ENCODE data around the gene GADD45GIP1. TPM values are rescaled to one million over a fixed set of nuclear protein-coding genes. Genes with fewer than 3 reads are reported as not detected.

GADD45GIP1 gene
- total and polyA plus RNA-seq, 2 donors (not counting 1 experiment from before 2014, with no cell fraction given) = 12.6 to 17.5 TPM

DNA sequence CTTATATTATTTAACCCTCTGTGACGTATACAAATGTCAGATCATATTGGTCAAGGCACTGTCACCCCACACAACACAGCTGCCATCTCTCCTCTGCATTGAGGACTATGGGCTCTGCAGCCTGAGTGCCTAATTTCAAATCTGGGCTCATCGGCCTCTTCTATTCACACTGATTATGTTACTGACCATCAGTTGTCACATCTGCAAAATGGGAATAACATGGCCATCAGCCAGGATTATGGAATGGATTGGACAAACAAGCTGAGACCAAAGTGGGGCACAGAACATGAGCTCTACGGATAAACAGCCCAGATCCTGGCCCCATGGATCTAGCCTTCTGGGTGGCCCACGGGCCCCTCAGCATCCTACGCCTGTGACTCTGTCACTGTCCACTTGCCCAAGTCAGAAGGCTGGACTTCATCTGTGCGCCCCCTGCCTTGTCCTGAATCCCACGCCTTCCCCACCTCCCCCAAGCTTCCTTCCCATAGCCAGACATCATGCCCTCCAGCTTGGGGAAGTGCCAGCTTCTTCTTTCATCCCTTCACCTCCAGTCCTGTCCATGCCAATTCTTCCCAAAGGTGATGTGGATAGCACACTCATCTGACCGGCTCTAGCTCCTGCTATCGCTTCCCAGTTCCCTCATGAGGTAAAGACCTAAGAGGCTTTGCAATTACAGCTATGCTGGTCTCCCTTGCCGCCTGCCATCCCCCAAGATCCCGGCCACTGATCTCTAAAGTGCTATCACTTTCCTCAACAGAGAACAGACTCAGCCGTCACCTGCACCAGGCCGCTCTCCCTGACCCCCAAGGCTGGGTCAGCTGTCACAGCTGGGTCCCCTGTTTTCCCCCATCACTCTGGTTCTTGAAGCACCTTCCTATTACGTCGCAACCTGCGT lies 24.4 kb downstream of the GADD45GIP1 start:
- ChIA-PET POLR2A (interaction anchor here (0.6 to 1.5 kb wide), 5 partner anchors 8 to 175 kb away, joined by 3 to 7 read pairs (median 4); partner anchors contain the start of gene SYCE2), CTCF (interaction anchor here (0.6 to 2.9 kb wide), 8 partner anchors 12 to 166 kb away, joined by 3 to 9 read pairs (median 4); no protein-coding TSS in a partner anchor)
- Mint-ChIP-seq H3K9me3 (ENCODE audit: insufficient read depth) (no peaks in the 10 kb centered on the region), H3K4me1 (peaks cover 34% of the 10 kb centered on the region), H3K27ac (peak overlapping the region; percentile 83), H3K27me3 (no peaks in the 10 kb centered on the region), H3K4me3 (peak overlapping the region; percentile 90)
- intact Hi-C loops (cut with micrococcal nuclease) = loop anchor here (1.0 kb wide), 2 partner anchors 13 to 41 kb away; partner anchors contain the start of genes GCDH and RAD23A
- H2AFZ ChIP-seq (ENCODE audit: insufficient read depth, low read depth, low read length, poor library complexity, severe bottlenecking) = peak overlapping the region; percentile 84
- peaks cover 5 to 29% of the 10 kb centered on the region in 2 experiments for H3K36me3 ChIP-seq (replicated peaks in 1 of 2; ENCODE audit: control extremely low read depth in 1 of 2, control insufficient read depth in 1 of 2, extremely low read depth in 1 of 2, insufficient read depth in 2 of 2, low read length in 1 of 2)
- no peaks in the 10 kb centered on the region for H3K27me3 ChIP-seq (replicated peaks in 1 of 4; ENCODE audit: control extremely low read depth in 1 of 4, control insufficient read depth in 3 of 4, insufficient read depth in 4 of 4, low read length in 3 of 4)
- H3K4me2 ChIP-seq (replicated peaks; ENCODE audit: low read depth, low read length, poor library complexity, severe bottlenecking) = peak overlapping the region; percentile 86
- H4K20me1 ChIP-seq (ENCODE audit: control insufficient read depth, insufficient read depth, low read length, poor library complexity, severe bottlenecking) = peaks cover 29% of the 10 kb centered on the region
- no peak for TF ChIP-seq EZH2 (IDR thresholded peaks at IDR 0.05; ENCODE audit: borderline replicate concordance, insufficient read depth, low read depth, low read length, poor library complexity, severe bottlenecking)
- TF ChIP-seq, protein P1, sequence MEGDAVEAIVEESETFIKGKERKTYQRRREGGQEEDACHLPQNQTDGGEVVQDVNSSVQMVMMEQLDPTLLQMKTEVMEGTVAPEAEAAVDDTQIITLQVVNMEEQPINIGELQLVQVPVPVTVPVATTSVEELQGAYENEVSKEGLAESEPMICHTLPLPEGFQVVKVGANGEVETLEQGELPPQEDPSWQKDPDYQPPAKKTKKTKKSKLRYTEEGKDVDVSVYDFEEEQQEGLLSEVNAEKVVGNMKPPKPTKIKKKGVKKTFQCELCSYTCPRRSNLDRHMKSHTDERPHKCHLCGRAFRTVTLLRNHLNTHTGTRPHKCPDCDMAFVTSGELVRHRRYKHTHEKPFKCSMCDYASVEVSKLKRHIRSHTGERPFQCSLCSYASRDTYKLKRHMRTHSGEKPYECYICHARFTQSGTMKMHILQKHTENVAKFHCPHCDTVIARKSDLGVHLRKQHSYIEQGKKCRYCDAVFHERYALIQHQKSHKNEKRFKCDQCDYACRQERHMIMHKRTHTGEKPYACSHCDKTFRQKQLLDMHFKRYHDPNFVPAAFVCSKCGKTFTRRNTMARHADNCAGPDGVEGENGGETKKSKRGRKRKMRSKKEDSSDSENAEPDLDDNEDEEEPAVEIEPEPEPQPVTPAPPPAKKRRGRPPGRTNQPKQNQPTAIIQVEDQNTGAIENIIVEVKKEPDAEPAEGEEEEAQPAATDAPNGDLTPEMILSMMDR (IDR thresholded peaks at IDR 0.05) = no peak
- H3K27ac ChIP-seq (ENCODE audit: low read length in 2 of 2) = peak overlapping the region in 1 of 2 donors; percentile 73
- ATAC-seq (ENCODE audit: low read depth) (no peak), DNase-seq (no peak)
- H3K9ac ChIP-seq (ENCODE audit: low read length) = peak overlapping the region; percentile 88
- H3K9me3 ChIP-seq (ENCODE audit: control extremely low read depth in 1 of 3, control insufficient read depth in 2 of 3, insufficient read depth in 1 of 3, low read length in 2 of 3) = no peaks in the 10 kb centered on the region
- WGBS (ENCODE audit: insufficient coverage) = 28% methylated on average over 15 of the region's 16 CpGs
- peaks cover 60% of the 10 kb centered on the region for H3K79me2 ChIP-seq (ENCODE audit: control insufficient read depth, insufficient read depth, low read length)
- peaks cover 26 to 37% of the 10 kb centered on the region in 2 donors for H3K4me1 ChIP-seq (ENCODE audit: control insufficient read depth in 2 of 2, insufficient read depth in 2 of 2, low read length in 2 of 2)
- peak overlapping the region; percentile 73 to 94 (median 88) for H3K4me3 ChIP-seq (ENCODE audit: control extremely low read depth in 1 of 5, extremely low read depth in 1 of 5, insufficient read depth in 1 of 5, low read depth in 2 of 5, low read length in 4 of 5)

All from B cell (primary cell).